ENCODE measurements around the gene FABP1.

FABP1 gene

GRCh38 chr2:88147145-88147544 is 19.3 kb upstream of the FABP1 start:
- TF ChIP-seq BCL6B (tag by site-specific recombination; IDR thresholded peaks at IDR 0.05) (no peak), ZNF776 (tag by site-specific recombination; IDR thresholded peaks at IDR 0.05; ENCODE audit: borderline replicate concordance) (no peak), ZNF704 (tag by site-specific recombination; IDR thresholded peaks at IDR 0.05) (no peak), ZNF785 (tag by site-specific recombination; IDR thresholded peaks at IDR 0.05) (no peak)
- Histone ChIP-seq H3K9me3 (ENCODE audit: control insufficient read depth, insufficient read depth, low read depth, low read length) (no peaks in the 10 kb centered on the region), H3K4me1 (ENCODE audit: control insufficient read depth, insufficient read depth, low read length) (no peaks in the 10 kb centered on the region), H3K27ac (ENCODE audit: extremely low read depth, low read depth, low read length) (no peak overlapping the region), H3K36me3 (ENCODE audit: control insufficient read depth in 2 of 2, insufficient read depth in 1 of 2, low read length in 2 of 2) (no peaks in the 10 kb centered on the region), H3K4me3 (ENCODE audit: low read depth, low read length) (no peak overlapping the region)
- ChIA-PET CTCF (interaction anchor here (1.8 to 2.4 kb wide), 2 partner anchors 13 to 87 kb away, joined by 5 to 6 read pairs; no protein-coding TSS in a partner anchor), POLR2A (no interaction called here)

GRCh38 chr2:88146590-88146989 is 18.7 kb upstream of the FABP1 start:
- H3K4me1 ChIP-seq (ENCODE audit: control insufficient read depth, insufficient read depth, low read length) = no peaks in the 10 kb centered on the region
- no peak overlapping the region for H3K4me3 ChIP-seq (ENCODE audit: low read depth, low read length)
- TF ChIP-seq CTCF (tag by site-specific recombination; IDR thresholded peaks at IDR 0.05) = no peak
- no peak for TF ChIP-seq ZXDB (tag by site-specific recombination; IDR thresholded peaks at IDR 0.05)
- no peak for TF ChIP-seq ZNF148 (tag by site-specific recombination; IDR thresholded peaks at IDR 0.05; ENCODE audit: borderline replicate concordance)
- no peak for TF ChIP-seq BCL11B (tag by site-specific recombination; IDR thresholded peaks at IDR 0.05; ENCODE audit: low read depth)
- no peak for TF ChIP-seq ZNF518A (tag by site-specific recombination; conservative IDR thresholded peaks at IDR 0.05; ENCODE audit: low read depth)
- TF ChIP-seq ZNF26 (tag by site-specific recombination; IDR thresholded peaks at IDR 0.05) = no peak
- no peak for TF ChIP-seq HOXD13 (CRISPR knock-in tag; IDR thresholded peaks at IDR 0.05; ENCODE audit: borderline replicate concordance)
- TF ChIP-seq GLI4 (tag by site-specific recombination; IDR thresholded peaks at IDR 0.05) = no peak
- TF ChIP-seq TRIM28 (IDR thresholded peaks at IDR 0.05; ENCODE audit: borderline replicate concordance, low read length) = no peak
- TF ChIP-seq ZNF114 (tag by site-specific recombination; IDR thresholded peaks at IDR 0.05) = no peak
- no peak for TF ChIP-seq FEZF1 (tag by site-specific recombination; IDR thresholded peaks at IDR 0.05)
- TF ChIP-seq KLF1 (tag by site-specific recombination; IDR thresholded peaks at IDR 0.05) = no peak
- TF ChIP-seq ZNF10 (tag by site-specific recombination; IDR thresholded peaks at IDR 0.05) = no peak
- H3K36me3 ChIP-seq (ENCODE audit: control insufficient read depth in 2 of 2, insufficient read depth in 1 of 2, low read length in 2 of 2) = no peaks in the 10 kb centered on the region
- H3K27ac ChIP-seq (ENCODE audit: extremely low read depth, low read depth, low read length) = no peak overlapping the region
- CTCF ChIA-PET = interaction anchor here (0.7 to 2.4 kb wide), 3 partner anchors 13 to 86 kb away, joined by 4 to 6 read pairs (median 5); no protein-coding TSS in a partner anchor
- POLR2A ChIA-PET = no interaction called here
- H3K9me3 ChIP-seq (ENCODE audit: control insufficient read depth, insufficient read depth, low read depth, low read length) = no peaks in the 10 kb centered on the region
